ENCODE results near the gene USP21. TPM values are rescaled to one million over a fixed set of nuclear protein-coding genes. Genes with fewer than 3 reads are reported as not detected.
"Not testable (repeated sequence)": the region's sequence is repeated elsewhere in the genome, so short reads cannot be mapped to it uniquely, and the experiment has no call there.

USP21 gene, protein sequence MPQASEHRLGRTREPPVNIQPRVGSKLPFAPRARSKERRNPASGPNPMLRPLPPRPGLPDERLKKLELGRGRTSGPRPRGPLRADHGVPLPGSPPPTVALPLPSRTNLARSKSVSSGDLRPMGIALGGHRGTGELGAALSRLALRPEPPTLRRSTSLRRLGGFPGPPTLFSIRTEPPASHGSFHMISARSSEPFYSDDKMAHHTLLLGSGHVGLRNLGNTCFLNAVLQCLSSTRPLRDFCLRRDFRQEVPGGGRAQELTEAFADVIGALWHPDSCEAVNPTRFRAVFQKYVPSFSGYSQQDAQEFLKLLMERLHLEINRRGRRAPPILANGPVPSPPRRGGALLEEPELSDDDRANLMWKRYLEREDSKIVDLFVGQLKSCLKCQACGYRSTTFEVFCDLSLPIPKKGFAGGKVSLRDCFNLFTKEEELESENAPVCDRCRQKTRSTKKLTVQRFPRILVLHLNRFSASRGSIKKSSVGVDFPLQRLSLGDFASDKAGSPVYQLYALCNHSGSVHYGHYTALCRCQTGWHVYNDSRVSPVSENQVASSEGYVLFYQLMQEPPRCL
- polyA plus RNA-seq (2012; ENCODE audit: insufficient read depth, insufficient read length): 48.7 TPM

DNA sequence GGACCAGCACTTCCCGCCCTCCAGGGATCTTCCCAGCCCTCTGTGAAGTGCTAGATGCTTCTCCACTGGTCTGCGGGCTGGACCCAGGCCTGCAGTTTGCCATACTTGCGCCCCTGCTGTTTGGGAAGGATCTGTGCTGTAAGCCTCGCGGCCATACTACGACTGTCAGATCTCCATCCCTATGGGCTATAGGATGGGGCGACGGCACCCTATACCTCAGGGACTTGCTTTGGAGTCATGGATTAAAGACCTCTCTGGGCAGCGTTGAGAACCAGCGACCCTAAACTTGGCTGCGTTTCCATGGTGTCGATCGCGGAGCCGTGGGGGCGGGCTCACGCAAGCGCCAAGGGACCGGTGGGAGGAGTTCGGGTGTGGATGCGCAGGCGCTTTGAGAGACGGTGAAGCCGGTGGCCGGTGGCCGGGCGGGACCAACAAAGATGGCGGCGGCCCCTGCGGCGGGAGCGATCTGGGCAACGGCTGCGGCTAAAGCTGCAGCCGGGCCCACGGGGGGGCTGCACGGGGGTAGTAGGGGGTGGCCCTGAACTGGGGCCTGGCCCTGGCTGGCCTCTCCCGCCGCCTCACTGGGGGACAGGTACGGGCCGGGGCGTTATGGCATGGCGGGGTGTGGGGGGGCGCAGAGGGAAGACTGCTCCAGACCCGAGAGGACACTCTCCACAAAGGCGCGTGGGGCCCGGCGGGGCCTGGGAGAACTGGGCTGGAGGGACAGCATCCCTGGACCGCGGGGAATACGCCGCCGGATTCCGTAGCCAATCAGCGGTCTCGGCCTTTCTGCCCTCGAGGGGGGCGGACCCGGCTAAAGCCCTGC, at the start of gene USP21:
Gene USP21 (plus strand): TSS at position 414 of the 826 bp plus-strand sequence. CDS start 1,141 bp downstream, outside the sequence.
- H3K4me3 ChIP-seq (ENCODE audit: low read length): peak within 1 kb of the TSS; percentile 95
- DNase-seq (ENCODE audit: low read depth, low spot score): peak; percentile 80

DNA sequence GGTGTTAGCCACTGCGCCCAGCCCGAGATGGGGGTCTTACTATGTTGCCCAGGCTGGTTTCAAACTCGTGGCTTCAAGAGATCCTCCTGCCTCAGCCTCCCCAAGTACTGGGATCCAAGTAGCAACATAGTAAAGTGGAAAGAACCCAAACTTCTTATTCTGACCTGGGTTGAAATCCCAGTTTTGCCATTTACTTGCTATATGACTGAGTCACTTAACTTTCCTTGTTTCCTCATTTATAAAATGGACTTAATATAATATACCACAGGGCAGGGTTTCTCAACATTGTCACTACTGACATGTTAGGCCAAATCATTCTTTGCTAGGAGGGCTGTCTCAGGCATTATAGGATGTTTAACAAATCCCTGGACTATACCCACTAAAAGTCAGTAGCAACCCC, 48.2 kb upstream of the USP21 start:
- no peak for DNase-seq (ENCODE audit: low read depth, low spot score)
- no peak overlapping the region for H3K4me3 ChIP-seq (ENCODE audit: low read length)

DNA sequence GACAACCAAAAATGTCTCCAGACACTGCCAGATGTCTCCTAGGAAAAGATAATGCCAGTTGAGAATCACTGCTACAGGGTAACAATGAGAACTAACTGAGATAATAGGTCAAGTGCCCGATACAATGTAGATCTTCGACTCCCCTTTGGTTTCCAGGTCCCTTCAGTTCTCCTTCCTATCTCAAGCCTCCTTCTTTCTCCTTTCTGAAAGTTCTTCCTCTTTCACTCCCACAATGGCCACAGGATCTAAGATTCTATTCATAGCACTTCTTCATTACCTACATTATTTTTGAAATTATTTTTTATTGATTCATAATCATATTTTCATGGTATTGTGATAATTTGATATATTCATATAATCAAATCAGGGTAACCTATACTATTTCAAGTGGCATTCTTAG, 47.8 kb upstream of the USP21 start:
- H3K4me3 ChIP-seq (ENCODE audit: low read length): no peak overlapping the region
- DNase-seq (ENCODE audit: low read depth, low spot score): no peak

GRCh38 chr1:161113915-161114314, 45.4 kb upstream of the USP21 start:
- DNase-seq (ENCODE audit: low read depth, low spot score): no peak
- H3K4me3 ChIP-seq (ENCODE audit: low read length): no peak overlapping the region

- no peak overlapping the region for H3K4me3 ChIP-seq (ENCODE audit: low read length)
- DNase-seq (ENCODE audit: low read depth, low spot score): no peak
Measured at GRCh38 chr1:161114556-161114955, 44.7 kb upstream of the USP21 start.

DNA sequence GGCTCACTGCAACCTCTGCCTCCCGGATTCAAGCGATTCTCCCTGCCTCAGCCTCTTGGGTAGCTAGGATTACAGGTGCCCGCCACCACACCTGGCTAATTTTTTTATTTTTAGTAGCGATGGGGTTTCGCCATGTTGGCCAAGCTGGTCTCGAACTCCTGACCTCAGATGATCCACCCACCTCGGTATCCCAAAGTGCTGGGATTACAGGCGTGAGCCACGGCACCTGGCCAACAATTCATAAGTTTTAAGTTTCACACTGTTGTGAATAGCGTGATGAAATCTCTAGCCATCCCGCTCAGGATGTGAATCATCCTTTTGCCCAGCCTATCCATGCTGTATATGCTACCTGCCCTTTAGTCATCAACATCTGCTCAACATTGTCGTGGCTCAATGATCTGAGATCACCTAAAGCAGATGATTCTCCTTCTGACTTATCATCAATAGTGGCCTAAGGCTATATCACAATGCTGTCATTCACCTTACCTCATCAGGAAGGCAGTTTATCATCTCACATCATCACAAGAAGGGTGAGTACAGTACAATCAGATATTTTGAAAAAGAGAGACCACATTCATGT, 44.1 kb upstream of the USP21 start:
- no peak for DNase-seq (ENCODE audit: low read depth, low spot score)
- H3K4me3 ChIP-seq (ENCODE audit: low read length): no peak overlapping the region

DNA sequence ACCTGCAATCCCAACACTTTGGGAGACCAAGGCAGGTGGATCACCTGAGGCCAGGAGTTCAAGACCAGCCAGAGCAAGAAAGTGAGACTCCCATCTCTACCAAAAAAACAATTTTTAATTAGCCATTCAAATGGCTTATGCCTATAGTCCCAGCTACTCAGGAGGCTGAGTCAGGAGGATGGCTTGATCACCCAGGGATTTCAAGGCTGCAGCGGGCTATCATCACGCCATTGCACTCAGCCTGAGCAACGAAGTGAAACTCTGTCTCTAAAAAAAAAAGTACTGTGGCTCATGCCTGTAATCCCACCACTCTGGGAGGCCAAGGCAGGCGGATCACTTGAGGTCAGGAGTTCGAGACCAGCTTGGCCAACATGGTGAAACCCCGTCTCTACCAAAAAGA, 43.3 kb upstream of the USP21 start:
- DNase-seq (ENCODE audit: low read depth, low spot score); H3K4me3 ChIP-seq (ENCODE audit: low read length): not testable (repeated sequence)

DNA sequence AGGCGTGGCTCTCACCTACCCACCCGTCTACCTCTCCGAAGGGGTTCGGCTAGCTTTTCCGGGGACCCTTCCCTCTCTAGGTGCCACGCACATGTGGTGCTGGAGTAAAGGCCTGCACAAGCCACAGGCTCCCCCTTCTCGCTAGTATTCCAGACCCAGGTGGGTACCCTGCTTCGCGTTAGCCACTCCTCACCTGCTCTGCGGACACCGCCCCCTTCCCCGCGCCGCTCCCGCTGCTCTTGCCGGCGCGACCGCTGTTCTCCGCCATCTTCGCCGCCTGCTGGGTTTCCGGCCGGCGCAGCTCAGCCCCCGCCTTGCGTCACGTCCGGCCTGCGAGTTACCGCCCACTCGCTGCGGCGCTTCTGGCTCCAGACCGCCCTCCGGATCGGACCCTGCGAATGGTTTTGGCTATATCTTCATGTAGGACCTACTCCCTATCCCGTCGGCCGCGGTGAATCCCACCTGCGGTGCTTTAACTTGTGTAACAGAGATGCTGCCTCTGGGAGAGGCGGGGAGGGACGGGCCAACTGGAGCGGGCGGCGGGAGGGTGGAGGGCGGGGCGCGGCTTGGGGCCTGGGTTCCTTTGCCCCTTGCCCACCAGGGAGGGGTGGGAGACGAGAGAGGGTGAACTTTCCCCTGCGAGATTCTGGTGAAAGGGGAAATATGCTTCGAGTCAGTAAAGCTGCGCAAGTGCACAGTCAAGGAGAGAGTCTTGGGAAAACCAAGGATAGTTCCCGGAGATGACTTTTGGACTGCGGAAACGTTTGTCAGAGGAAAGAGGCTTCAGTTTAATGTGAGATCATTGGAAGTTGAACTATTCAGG, 41.3 kb upstream of the USP21 start, which contains the start of the genes NIT1 and PFDN2:
Gene NIT1 (plus strand): TSS at position 347 of the 823 bp plus-strand sequence. CDS start 72 bp downstream, at position 419.
Gene PFDN2 (minus strand): TSS at position 279 of the 823 bp plus-strand sequence. CDS start 11 bp downstream, at position 268.
- DNase-seq (ENCODE audit: low read depth, low spot score): peak; percentile 60
- peak within 1 kb of the TSS; percentile 100 for H3K4me3 ChIP-seq (ENCODE audit: low read length)

DNA sequence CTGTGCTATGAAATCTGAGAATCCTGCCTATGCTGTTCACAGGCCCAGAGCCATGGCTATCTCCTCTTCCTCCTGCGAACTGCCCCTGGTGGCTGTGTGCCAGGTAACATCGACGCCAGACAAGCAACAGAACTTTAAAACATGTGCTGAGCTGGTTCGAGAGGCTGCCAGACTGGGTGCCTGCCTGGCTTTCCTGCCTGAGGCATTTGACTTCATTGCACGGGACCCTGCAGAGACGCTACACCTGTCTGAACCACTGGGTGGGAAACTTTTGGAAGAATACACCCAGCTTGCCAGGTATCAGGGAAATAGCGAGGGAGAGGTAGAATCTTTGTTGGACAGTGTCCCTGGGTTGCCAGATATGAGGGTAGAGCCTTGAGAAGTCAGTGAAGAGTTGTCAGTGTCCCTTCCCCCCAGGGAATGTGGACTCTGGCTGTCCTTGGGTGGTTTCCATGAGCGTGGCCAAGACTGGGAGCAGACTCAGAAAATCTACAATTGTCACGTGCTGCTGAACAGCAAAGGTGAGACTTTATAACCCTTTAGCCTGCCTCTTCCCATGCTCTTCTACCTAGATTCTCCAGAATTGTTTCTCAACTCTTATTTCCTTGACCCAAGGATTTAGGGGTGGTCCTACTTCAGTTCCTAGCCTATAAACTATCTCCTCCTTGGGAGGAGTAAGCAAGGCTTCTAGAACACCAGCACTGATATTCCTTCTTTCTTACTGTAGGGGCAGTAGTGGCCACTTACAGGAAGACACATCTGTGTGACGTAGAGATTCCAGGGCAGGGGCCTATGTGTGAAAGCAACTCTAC, 40.0 kb upstream of the USP21 start:
- peak overlapping the region; percentile 100 for H3K4me3 ChIP-seq (ENCODE audit: low read length)
- peak; percentile 58 for DNase-seq (ENCODE audit: low read depth, low spot score)

DNA sequence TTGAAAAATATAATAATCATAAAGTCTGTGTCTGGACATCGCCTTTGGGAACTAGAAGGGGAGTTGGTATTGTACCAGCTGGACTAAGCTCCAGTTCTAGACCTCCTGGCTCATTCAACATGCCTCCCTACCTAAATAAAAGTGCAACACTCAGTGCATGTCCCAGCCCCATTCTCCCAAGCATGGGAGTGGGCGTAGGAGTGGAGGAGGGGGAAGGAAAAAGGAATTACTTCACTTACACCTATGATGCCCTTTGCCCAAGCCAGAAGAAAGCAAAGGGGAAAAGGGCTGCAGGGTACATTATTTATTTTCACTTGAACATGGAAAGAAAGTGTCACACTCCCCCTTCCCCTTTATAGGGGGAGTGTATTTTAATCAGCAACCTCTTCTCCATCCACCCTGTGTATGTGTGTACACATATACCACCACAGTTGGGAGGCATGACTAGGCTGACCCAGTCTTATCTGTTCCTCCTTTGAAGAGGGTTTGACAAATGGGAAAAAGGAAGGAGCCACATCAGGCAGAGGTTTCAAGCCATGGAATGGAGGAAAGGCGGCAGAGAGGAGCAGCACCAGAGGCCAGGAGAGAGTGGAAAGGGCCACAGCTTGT, 38.2 kb upstream of the USP21 start:
- no peak for DNase-seq (ENCODE audit: low read depth, low spot score)
- no peak overlapping the region for H3K4me3 ChIP-seq (ENCODE audit: low read length)

- H3K4me3 ChIP-seq (ENCODE audit: low read length): no peak overlapping the region
- DNase-seq (ENCODE audit: low read depth, low spot score): no peak
Measured at GRCh38 chr1:161121834-161122233, 37.5 kb upstream of the USP21 start.

GRCh38 chr1:161122967-161123366, 36.3 kb upstream of the USP21 start:
- no peak for DNase-seq (ENCODE audit: low read depth, low spot score)
- H3K4me3 ChIP-seq (ENCODE audit: low read length): no peak overlapping the region

DNA sequence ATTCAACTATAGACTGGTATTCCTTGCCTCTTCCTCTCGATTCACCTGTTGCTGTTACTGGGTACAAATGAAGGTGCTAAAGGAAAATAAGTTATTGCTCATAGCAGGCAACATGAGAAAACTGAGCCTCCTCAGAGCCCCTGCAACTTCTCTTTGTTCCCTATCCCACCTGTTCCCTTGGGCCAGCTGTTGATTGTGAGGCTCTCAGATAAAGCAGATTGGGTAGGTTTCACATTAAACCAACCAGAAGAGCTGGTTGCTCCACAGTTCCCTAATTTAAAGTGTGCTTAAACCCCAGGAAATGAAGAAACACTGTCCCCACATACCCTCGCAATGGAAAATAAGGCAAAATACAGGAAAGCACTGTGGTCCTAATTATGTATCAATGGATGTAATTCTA, 31.7 kb upstream of the USP21 start:
- H3K4me3 ChIP-seq (ENCODE audit: low read length): no peak overlapping the region
- no peak for DNase-seq (ENCODE audit: low read depth, low spot score)

- no peak for DNase-seq (ENCODE audit: low read depth, low spot score)
- H3K4me3 ChIP-seq (ENCODE audit: low read length): no peak overlapping the region
Measured at GRCh38 chr1:161128591-161129420, 30.5 kb upstream of the USP21 start.

DNA sequence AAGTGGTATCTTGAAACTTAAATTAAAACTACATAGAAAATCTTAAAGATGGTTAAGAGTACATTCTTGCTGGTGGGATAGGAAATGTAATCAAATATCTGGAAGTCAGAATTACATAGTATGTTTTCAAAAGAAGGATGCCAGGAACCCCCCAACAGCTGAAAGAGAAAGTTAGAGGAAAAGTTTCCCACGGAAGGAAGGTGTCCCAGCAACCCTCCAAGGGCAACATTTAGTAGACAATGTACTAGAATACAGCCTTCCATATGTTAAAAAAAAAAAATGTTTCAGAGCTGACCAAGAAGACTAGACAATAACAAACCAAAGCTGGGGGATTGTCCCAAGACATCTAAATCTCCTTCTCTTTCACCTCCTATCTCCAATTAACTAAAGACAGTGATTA, 29.0 kb upstream of the USP21 start:
- no peak for DNase-seq (ENCODE audit: low read depth, low spot score)
- no peak overlapping the region for H3K4me3 ChIP-seq (ENCODE audit: low read length)
